HK-2 (cell line): ENCODE data around the gene FBXO44.
"Not testable (repeated sequence)": the region's sequence is repeated elsewhere in the genome, so short reads cannot be mapped to it uniquely, and the experiment has no call there.

ENCODE experiments used
- DNase-seq: peaks from one replicate; pipeline ENCODE4 v3.0.0-alpha.2; 2018; ENCODE audit not compliant: unreplicated experiment

The FBXO44 gene

GRCh38 chr1:11654137-11654938, at the start of gene FBXO44, which contains the start of gene FBXO2:
Gene FBXO44 (plus strand): TSS chr1:11654877. CDS start chr1:11655836, 959 bp downstream.
Gene FBXO2 (minus strand): TSS chr1:11654429. CDS start chr1:11654340, 89 bp downstream.
- DNase-seq, result peak; percentile 59

GRCh38 chr1:11606775-11607174, 47.9 kb upstream of the FBXO44 start:
- no peak for DNase-seq

GRCh38 chr1:11608596-11609130, 46.0 kb upstream of the FBXO44 start:
- not testable (repeated sequence) for DNase-seq

GRCh38 chr1:11609378-11609777, 45.3 kb upstream of the FBXO44 start:
- DNase-seq, result not testable (repeated sequence)

GRCh38 chr1:11610629-11611180, 44.0 kb upstream of the FBXO44 start:
- DNase-seq, result no peak

GRCh38 chr1:11611638-11612327, 42.9 kb upstream of the FBXO44 start:
- no peak for DNase-seq

GRCh38 chr1:11613347-11613746, 41.3 kb upstream of the FBXO44 start:
- no peak for DNase-seq

GRCh38 chr1:11615090-11615489, 39.6 kb upstream of the FBXO44 start:
- DNase-seq, result no peak

GRCh38 chr1:11616766-11617165, 37.9 kb upstream of the FBXO44 start:
- DNase-seq, result no peak

- no peak for DNase-seq
Measured at GRCh38 chr1:11617314-11617713, 37.4 kb upstream of the FBXO44 start.

GRCh38 chr1:11617741-11618140, 36.9 kb upstream of the FBXO44 start:
- no peak for DNase-seq

GRCh38 chr1:11620405-11620804, 34.3 kb upstream of the FBXO44 start:
- no peak for DNase-seq

- DNase-seq, result no peak
Measured at GRCh38 chr1:11620924-11621323, 33.8 kb upstream of the FBXO44 start.

- DNase-seq, result no peak
Measured at GRCh38 chr1:11622398-11622797, 32.3 kb upstream of the FBXO44 start.

GRCh38 chr1:11623702-11624101, 31.0 kb upstream of the FBXO44 start:
- DNase-seq, result no peak

- DNase-seq, result no peak
Measured at GRCh38 chr1:11626551-11626950, 28.1 kb upstream of the FBXO44 start.

GRCh38 chr1:11628767-11629166, 25.9 kb upstream of the FBXO44 start:
- no peak for DNase-seq

- DNase-seq, result no peak
Measured at GRCh38 chr1:11629184-11630016, 25.3 kb upstream of the FBXO44 start.

- no peak for DNase-seq
Measured at GRCh38 chr1:11634365-11635192, 20.1 kb upstream of the FBXO44 start.

- DNase-seq, result no peak
Measured at GRCh38 chr1:11638121-11638520, 16.6 kb upstream of the FBXO44 start.

GRCh38 chr1:11639372-11639771, 15.3 kb upstream of the FBXO44 start:
- DNase-seq, result no peak
